K562 (cell line): ENCODE measurements around the gene STUB1. TPM values are rescaled to one million over a fixed set of nuclear protein-coding genes. Genes with fewer than 3 reads are reported as not detected.

Source experiments
- MTA3 ChIP-seq: fragments of 450-650 bp; formaldehyde crosslinking; IDR thresholded peaks from 2 replicates; pipeline ENCODE4 v1.6.1; 2017; ENCODE audit warnings: mild to moderate bottlenecking, borderline replicate concordance
- POLR2AphosphoS5 ChIP-seq: IDR thresholded peaks from 2 replicates; pipeline ENCODE4 v1.6.1; 2011; ENCODE audit warnings: mild to moderate bottlenecking, low read depth, low read length, moderate library complexity; ENCODE audit not compliant: control insufficient read depth, insufficient read depth
- U2AF2 ChIP-seq: fragments of 200-400 bp; formaldehyde crosslinking; optimal IDR thresholded peaks from 2 replicates; pipeline ENCODE3; 2017; ENCODE audit warnings: low read depth, mild to moderate bottlenecking, low read length
- polyA plus RNA-seq, 8 experiments: library from polyadenylated mRNA; depleted of rRNA in 4 of 8; stranded (reverse) in 5 of 8; unstranded in 3 of 8; fragments of >200 nt; fragmentation: Nextera tagmentation in 2 of 8; fragmentation: Illumina TruSeq in 1 of 8; extraction: Ambion mirVana in 2 of 8; extraction: Trizol in 1 of 8; gene quantifications; 2 replicates each; pipeline versions ENCODE4 v1.2.1 to v1.2.3, GENCODE V29; 2011 to 2014; ENCODE audit warnings: inconsistent platforms in 1 of 8, missing spikeins in 1 of 8
- total RNA-seq, 7 experiments: library from RNA; depleted of rRNA in 6 of 7; stranded (reverse); fragments of >200 nt in 6 of 7; fragmentation: Illumina TruSeq in 2 of 7; extraction: Trizol in 2 of 7; gene quantifications; 2 replicates each; pipeline versions ENCODE4 v1.2.1 to v1.2.3, GENCODE V29; 2011 to 2021; ENCODE audit warnings: low replicate concordance in 1 of 7
- TF ChIP-seq, protein P1 (sequence below): fragments of 250-450 bp; sonication (Bioruptor Pico); IDR thresholded peaks from 2 replicates; pipeline ENCODE4 v1.8.0; 2022; ENCODE audit warnings: moderate library complexity, mild to moderate bottlenecking, inconsistent platforms
- TF ChIP-seq, protein P2 (sequence below): fragments of 200-800 bp; sonication (Bioruptor generic); IDR thresholded peaks from 2 replicates; pipeline ENCODE4 v1.6.1; 2017; ENCODE audit warnings: missing genetic modification characterization, missing compliant biosample characterization
- TF ChIP-seq, protein P3 (sequence below): sonication (generic); formaldehyde crosslinking; IDR thresholded peaks from 2 replicates; pipeline ENCODE4 v1.9.0; 2022; ENCODE audit warnings: mild to moderate bottlenecking, missing genetic modification reagents
- TF ChIP-seq, protein P4 (sequence below), 2 experiments: fragments of 450-650 bp; formaldehyde crosslinking in 1 of 2; IDR thresholded peaks; 2 replicates each; pipeline versions ENCODE4 v1.4.0 to v1.6.1; 2014 to 2020; ENCODE audit warnings: mild to moderate bottlenecking in 2 of 2, borderline replicate concordance in 1 of 2, low read depth in 1 of 2

The STUB1 gene
- total and polyA plus RNA-seq, 9 of the 15 experiments (the other 6 are each of a cell fraction or from before 2014, with no cell fraction given): 10.6 to 251 (median 152) TPM

DNA sequence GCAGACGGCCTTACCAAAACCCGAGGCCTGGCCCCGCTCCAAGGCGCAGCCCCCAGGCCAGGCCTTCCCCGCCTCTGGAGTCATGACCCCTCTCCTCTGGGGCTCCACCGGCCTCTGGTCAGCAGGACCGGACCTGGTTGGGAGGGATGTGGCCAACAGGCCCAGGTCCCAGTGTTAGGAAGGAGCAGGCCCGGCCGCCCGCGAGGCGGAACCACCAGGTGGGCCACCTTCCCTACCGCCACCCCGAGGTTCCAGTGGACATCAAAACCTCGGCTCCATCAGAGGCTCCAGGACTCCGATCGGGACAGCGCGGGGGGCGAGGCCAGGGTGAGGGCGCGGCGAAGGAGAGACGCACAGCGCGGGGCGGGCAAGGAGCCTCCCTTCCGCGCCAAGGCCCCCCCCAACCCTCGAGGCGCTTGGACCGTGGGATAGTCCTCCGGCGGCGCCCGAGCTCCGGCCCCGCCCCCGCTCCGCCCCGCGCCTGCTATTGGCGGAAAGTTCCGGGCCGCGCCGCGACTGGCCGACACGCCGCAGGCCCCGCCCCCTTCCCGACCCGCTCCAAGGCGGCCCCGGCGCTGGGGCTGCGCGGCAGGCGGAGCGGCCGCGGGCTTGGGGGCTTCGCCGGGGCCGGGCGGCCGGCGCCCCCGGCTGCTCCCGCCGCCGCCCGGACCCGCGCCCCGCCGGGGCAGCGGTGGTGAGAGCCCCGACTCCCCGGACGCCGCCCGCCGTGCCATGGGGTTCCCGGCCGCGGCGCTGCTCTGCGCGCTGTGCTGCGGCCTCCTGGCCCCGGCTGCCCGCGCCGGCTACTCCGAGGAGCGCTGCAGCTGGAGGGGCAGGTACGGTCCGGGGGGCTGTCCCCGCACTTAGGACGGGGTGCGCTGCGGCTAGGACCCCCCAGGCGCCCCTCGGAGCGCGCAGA is 34.6 kb downstream of the STUB1 start, which contains the start of gene METRN (continued):
- TF ChIP-seq, protein P1, sequence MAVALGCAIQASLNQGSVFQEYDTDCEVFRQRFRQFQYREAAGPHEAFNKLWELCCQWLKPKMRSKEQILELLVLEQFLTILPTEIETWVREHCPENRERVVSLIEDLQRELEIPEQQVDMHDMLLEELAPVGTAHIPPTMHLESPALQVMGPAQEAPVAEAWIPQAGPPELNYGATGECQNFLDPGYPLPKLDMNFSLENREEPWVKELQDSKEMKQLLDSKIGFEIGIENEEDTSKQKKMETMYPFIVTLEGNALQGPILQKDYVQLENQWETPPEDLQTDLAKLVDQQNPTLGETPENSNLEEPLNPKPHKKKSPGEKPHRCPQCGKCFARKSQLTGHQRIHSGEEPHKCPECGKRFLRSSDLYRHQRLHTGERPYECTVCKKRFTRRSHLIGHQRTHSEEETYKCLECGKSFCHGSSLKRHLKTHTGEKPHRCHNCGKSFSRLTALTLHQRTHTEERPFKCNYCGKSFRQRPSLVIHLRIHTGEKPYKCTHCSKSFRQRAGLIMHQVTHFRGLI (CRISPR knock-in tag): no peak
- TF ChIP-seq MTA3 (0 out of 2 replicates have a peak, but pooled peaks have one; percentile 15), POLR2AphosphoS5 (no peak), U2AF2 (no peak)
- TF ChIP-seq, protein P2, sequence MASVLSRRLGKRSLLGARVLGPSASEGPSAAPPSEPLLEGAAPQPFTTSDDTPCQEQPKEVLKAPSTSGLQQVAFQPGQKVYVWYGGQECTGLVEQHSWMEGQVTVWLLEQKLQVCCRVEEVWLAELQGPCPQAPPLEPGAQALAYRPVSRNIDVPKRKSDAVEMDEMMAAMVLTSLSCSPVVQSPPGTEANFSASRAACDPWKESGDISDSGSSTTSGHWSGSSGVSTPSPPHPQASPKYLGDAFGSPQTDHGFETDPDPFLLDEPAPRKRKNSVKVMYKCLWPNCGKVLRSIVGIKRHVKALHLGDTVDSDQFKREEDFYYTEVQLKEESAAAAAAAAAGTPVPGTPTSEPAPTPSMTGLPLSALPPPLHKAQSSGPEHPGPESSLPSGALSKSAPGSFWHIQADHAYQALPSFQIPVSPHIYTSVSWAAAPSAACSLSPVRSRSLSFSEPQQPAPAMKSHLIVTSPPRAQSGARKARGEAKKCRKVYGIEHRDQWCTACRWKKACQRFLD (CRISPR knock-in tag): no peak
- TF ChIP-seq, protein P3, sequence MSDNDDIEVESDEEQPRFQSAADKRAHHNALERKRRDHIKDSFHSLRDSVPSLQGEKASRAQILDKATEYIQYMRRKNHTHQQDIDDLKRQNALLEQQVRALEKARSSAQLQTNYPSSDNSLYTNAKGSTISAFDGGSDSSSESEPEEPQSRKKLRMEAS (CRISPR knock-in tag): peak; percentile 20; the same call in 1 of the 2 replicates
- TF ChIP-seq, protein P4, sequence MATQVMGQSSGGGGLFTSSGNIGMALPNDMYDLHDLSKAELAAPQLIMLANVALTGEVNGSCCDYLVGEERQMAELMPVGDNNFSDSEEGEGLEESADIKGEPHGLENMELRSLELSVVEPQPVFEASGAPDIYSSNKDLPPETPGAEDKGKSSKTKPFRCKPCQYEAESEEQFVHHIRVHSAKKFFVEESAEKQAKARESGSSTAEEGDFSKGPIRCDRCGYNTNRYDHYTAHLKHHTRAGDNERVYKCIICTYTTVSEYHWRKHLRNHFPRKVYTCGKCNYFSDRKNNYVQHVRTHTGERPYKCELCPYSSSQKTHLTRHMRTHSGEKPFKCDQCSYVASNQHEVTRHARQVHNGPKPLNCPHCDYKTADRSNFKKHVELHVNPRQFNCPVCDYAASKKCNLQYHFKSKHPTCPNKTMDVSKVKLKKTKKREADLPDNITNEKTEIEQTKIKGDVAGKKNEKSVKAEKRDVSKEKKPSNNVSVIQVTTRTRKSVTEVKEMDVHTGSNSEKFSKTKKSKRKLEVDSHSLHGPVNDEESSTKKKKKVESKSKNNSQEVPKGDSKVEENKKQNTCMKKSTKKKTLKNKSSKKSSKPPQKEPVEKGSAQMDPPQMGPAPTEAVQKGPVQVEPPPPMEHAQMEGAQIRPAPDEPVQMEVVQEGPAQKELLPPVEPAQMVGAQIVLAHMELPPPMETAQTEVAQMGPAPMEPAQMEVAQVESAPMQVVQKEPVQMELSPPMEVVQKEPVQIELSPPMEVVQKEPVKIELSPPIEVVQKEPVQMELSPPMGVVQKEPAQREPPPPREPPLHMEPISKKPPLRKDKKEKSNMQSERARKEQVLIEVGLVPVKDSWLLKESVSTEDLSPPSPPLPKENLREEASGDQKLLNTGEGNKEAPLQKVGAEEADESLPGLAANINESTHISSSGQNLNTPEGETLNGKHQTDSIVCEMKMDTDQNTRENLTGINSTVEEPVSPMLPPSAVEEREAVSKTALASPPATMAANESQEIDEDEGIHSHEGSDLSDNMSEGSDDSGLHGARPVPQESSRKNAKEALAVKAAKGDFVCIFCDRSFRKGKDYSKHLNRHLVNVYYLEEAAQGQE (IDR thresholded peaks at IDR 0.05; ENCODE audit: borderline replicate concordance): no peak
- TF ChIP-seq, protein P4 (CRISPR knock-in tag; IDR thresholded peaks at IDR 0.05; ENCODE audit: low read depth): 0 out of 2 replicates have a peak, but pooled peaks have one; percentile 28
